OCI-LY7 (cell line): Measurements from ENCODE around the gene IL4I1. TPM values are rescaled to one million over a fixed set of nuclear protein-coding genes. Genes with fewer than 3 reads are reported as not detected.
A peak's percentile ranks its signal among the peaks of the same experiment; 100 is the strongest.

Source experiments
- BruUV-seq: library from RNA; stranded (reverse); fragments of 400-500 nt; replicated peaks from 2 replicates; lab custom pipeline; 2021; lab: Mats Ljungman, UMichigan
- CTCF ChIA-PET: fragments of 300-600 bp; sonication (Branson Sonifier 250); formaldehyde crosslinking; loops from one replicate; lab custom pipeline; 2022; ENCODE audit warnings: antibody characterized with exemption; ENCODE audit not compliant: unreplicated experiment; lab: Charles Lee
- POLR2A ChIA-PET: fragments of 300-600 bp; sonication (Branson Sonifier 250); formaldehyde crosslinking; loops from one replicate; lab custom pipeline; 2022; ENCODE audit warnings: antibody characterized with exemption; lab: Charles Lee
- DNase-seq: peaks from one replicate; pipeline ENCODE4 v3.0.0-alpha.2; 2015; ENCODE audit warnings: low spot score
- H2AFZ ChIP-seq: fragments of 200-600 bp; sonication (generic), shearing (Covaris generic); 2 replicates; pipeline ENCODE4 v1.6.1; 2014; ENCODE audit warnings: mild to moderate bottlenecking, antibody characterized with exemption, low read length, moderate library complexity
- H3K27ac ChIP-seq: fragments of 200-600 bp; sonication (generic); 2 replicates; pipeline ENCODE4 v1.5.1; 2014; ENCODE audit warnings: mixed run types, low read depth, mild to moderate bottlenecking, moderate library complexity, low read length, inconsistent platforms; ENCODE audit not compliant: poor library complexity, severe bottlenecking
- H3K36me3 ChIP-seq: fragments of 200-600 bp; sonication (generic); 2 replicates; pipeline ENCODE4 v1.6.1; 2014; ENCODE audit warnings: mild to moderate bottlenecking, antibody characterized with exemption, low read length, moderate library complexity, mixed read lengths; ENCODE audit not compliant: insufficient read depth
- H3K4me1 ChIP-seq: fragments of 200-600 bp; sonication (generic); 2 replicates; pipeline ENCODE4 v1.5.1; 2014; ENCODE audit warnings: mild to moderate bottlenecking, low read length; ENCODE audit not compliant: insufficient read depth, poor library complexity, severe bottlenecking
- H3K4me2 ChIP-seq: fragments of 200-600 bp; sonication (generic); 2 replicates; pipeline ENCODE4 v1.6.1; 2014; ENCODE audit warnings: mild to moderate bottlenecking, low read length
- H3K4me3 ChIP-seq: fragments of 200-600 bp; sonication (generic); 2 replicates; pipeline ENCODE4 v1.5.1; 2014; ENCODE audit warnings: mild to moderate bottlenecking, low read depth, low read length; ENCODE audit not compliant: poor library complexity, severe bottlenecking
- H3K79me2 ChIP-seq: fragments of 200-600 bp; sonication (generic); 2 replicates; pipeline ENCODE4 v1.6.1; 2016; ENCODE audit warnings: low read depth, mild to moderate bottlenecking, low read length, moderate library complexity, mixed read lengths; ENCODE audit not compliant: insufficient read depth
- H3K9me2 ChIP-seq: fragments of 200-600 bp; sonication (generic); 2 replicates; pipeline ENCODE4 v1.6.1; 2016; ENCODE audit warnings: mild to moderate bottlenecking, low read length, mixed read lengths; ENCODE audit not compliant: insufficient read depth
- H3K9me3 ChIP-seq: fragments of 200-600 bp; sonication (generic); 2 replicates; pipeline ENCODE4 v1.6.1; 2014; ENCODE audit warnings: mild to moderate bottlenecking, mixed run types, low read length, mixed read lengths
- H4K20me1 ChIP-seq: fragments of 200-600 bp; sonication (generic); 2 replicates; pipeline ENCODE4 v1.6.1; 2014; ENCODE audit warnings: mild to moderate bottlenecking, antibody characterized with exemption, low read length, moderate library complexity, mixed read lengths; ENCODE audit not compliant: insufficient read depth
- CTCF ChIP-seq: fragments of 200-600 bp; sonication (generic); conservative IDR thresholded peaks from 2 replicates; pipeline ENCODE4 v1.5.1; 2014; ENCODE audit warnings: mild to moderate bottlenecking, antibody characterized with exemption, low read length, moderate library complexity, mixed read lengths
- EZH2phosphoT487 ChIP-seq: fragments of 200-600 bp; sonication (generic); IDR thresholded peaks from 2 replicates; pipeline ENCODE4 v1.6.1; 2018; ENCODE audit warnings: low read depth, borderline replicate concordance, mild to moderate bottlenecking, mixed run types, antibody characterized with exemption, low read length, moderate library complexity, mixed read lengths
- intact Hi-C: fragments of 100-400 bp; cut with micrococcal nuclease; formaldehyde crosslinking; loops from one replicate; pipeline ENCODE4 v1.10.0; 2022; ENCODE audit not compliant: unreplicated experiment
- total RNA-seq, 2 experiments: library from RNA; depleted of rRNA in 1 of 2; stranded (reverse); fragments of >200 nt in 1 of 2; shearing (Covaris generic) in 1 of 2; gene quantifications; 2 replicates each; pipeline ENCODE4 v1.2.3, GENCODE V29; 2014 to 2022

Gene IL4I1
- total RNA-seq, 2 experiments from 2014 or later, result 0.25 to 1.7 TPM

- intact Hi-C loops, result loop anchor here (5.0 kb wide), 1 partner anchor 283 kb away; the partner anchor contains the start of gene PRR12
- peaks cover 37% of the 10 kb centered on the region for H3K4me1 ChIP-seq
- no peak for TF ChIP-seq CTCF
- H4K20me1 ChIP-seq, result no peaks in the 10 kb centered on the region
- ChIA-PET POLR2A (interaction anchor here (1.0 kb wide), 1 partner anchor 7 kb away, joined by 3 read pairs; no protein-coding TSS in a partner anchor), CTCF (no interaction called here)
- peaks cover 13% of the 10 kb centered on the region; the same call in 1 of the 2 replicates for H3K79me2 ChIP-seq
- H3K27ac ChIP-seq, result no peak overlapping the region
- no peak for DNase-seq
- H3K9me2 ChIP-seq, result no peaks in the 10 kb centered on the region
- no peak overlapping the region for H2AFZ ChIP-seq
- no TSS peak for BruUV-seq
- H3K36me3 ChIP-seq, result peaks cover 13% of the 10 kb centered on the region; the same call in 1 of the 2 replicates
- peak overlapping the region; percentile 90 for H3K4me3 ChIP-seq
- no peaks in the 10 kb centered on the region for H3K9me3 ChIP-seq
- peak overlapping the region; percentile 93 for H3K4me2 ChIP-seq
These were observed 21.5 kb downstream of the IL4I1 start for GRCh38 chr19:49875177-49875576.

- BruUV-seq, result no TSS peak
- H4K20me1 ChIP-seq, result no peaks in the 10 kb centered on the region
- H2AFZ ChIP-seq, result no peak overlapping the region
- H3K9me2 ChIP-seq, result no peaks in the 10 kb centered on the region
- ChIA-PET CTCF (no interaction called here), POLR2A (no interaction called here)
- peak overlapping the region; percentile 93 for H3K4me2 ChIP-seq
- H3K4me3 ChIP-seq, result peak overlapping the region; percentile 90
- no peak overlapping the region for H3K27ac ChIP-seq
- H3K4me1 ChIP-seq, result peaks cover 42% of the 10 kb centered on the region
- peaks cover 11% of the 10 kb centered on the region; the same call in 1 of the 2 replicates for H3K36me3 ChIP-seq
- no peak for DNase-seq
- TF ChIP-seq EZH2phosphoT487, result no peak
- no peak for TF ChIP-seq CTCF
- H3K9me3 ChIP-seq, result no peaks in the 10 kb centered on the region
- peaks cover 13% of the 10 kb centered on the region; the same call in 1 of the 2 replicates for H3K79me2 ChIP-seq
- intact Hi-C loops, result loop anchor here (5.0 kb wide), 1 partner anchor 282 kb away; the partner anchor contains the start of gene PRR12
These were observed 22.1 kb downstream of the IL4I1 start for GRCh38 chr19:49874503-49875157.

- Histone ChIP-seq H4K20me1 (no peaks in the 10 kb centered on the region), H3K79me2 (peaks cover 13% of the 10 kb centered on the region; the same call in 1 of the 2 replicates), H3K9me3 (no peaks in the 10 kb centered on the region), H3K36me3 (peaks cover 11% of the 10 kb centered on the region; the same call in 1 of the 2 replicates), H3K9me2 (no peaks in the 10 kb centered on the region), H3K4me1 (peaks cover 37% of the 10 kb centered on the region), H2AFZ (no peak overlapping the region), H3K4me2 (no peak overlapping the region), H3K27ac (no peak overlapping the region), H3K4me3 (no peak overlapping the region)
- TF ChIP-seq EZH2phosphoT487 (no peak), CTCF (no peak)
- POLR2A ChIA-PET, result no interaction called here
- no peak for DNase-seq
- no TSS peak for BruUV-seq
- CTCF ChIA-PET, result no interaction called here
- intact Hi-C loops, result no loop called here
These were observed 22.9 kb downstream of the IL4I1 start for GRCh38 chr19:49873834-49874233.
